Neural progenitor cell (in vitro differentiated cells): ENCODE results near the gene ARHGEF6. TPM values are rescaled to one million over a fixed set of nuclear protein-coding genes. Genes with fewer than 3 reads are reported as not detected.

Source experiments
- DNase-seq: peaks from one replicate; pipeline ENCODE4 v3.0.0-alpha.2; 2016; ENCODE audit warnings: low spot score
- H2AFZ ChIP-seq: fragments of 200-600 bp; sonication (generic); replicated peaks from 2 replicates; pipeline ENCODE4 v1.6.1; 2016; ENCODE audit warnings: antibody characterized with exemption
- H3F3A ChIP-seq: fragments of 200-600 bp; sonication (generic); 2 replicates; pipeline ENCODE4 v1.6.1; 2016; ENCODE audit warnings: antibody characterized with exemption, low read depth
- H3K27ac ChIP-seq: fragments of 200-600 bp; sonication (generic); 2 replicates; pipeline ENCODE4 v1.5.1; 2016; ENCODE audit warnings: mild to moderate bottlenecking
- H3K27me3 ChIP-seq: fragments of 200-600 bp; sonication (generic); 2 replicates; pipeline ENCODE4 v1.6.1; 2016; ENCODE audit warnings: mild to moderate bottlenecking, moderate library complexity
- H3K36me3 ChIP-seq: fragments of 200-600 bp; sonication (generic); 2 replicates; pipeline ENCODE4 v1.5.1; 2016
- H3K4me1 ChIP-seq: fragments of 200-600 bp; sonication (generic); 2 replicates; pipeline ENCODE4 v1.6.1; 2016; ENCODE audit warnings: mixed run types
- H3K4me2 ChIP-seq: fragments of 200-600 bp; sonication (generic); 2 replicates; pipeline ENCODE4 v1.6.1; 2016
- H3K4me3 ChIP-seq: fragments of 200-600 bp; sonication (generic); 2 replicates; pipeline ENCODE4 v1.5.1; 2016
- H3K79me2 ChIP-seq: fragments of 200-600 bp; sonication (generic); 2 replicates; pipeline ENCODE4 v1.6.1; 2016; ENCODE audit warnings: low read depth
- H3K9ac ChIP-seq: fragments of 200-600 bp; sonication (generic); 2 replicates; pipeline ENCODE4 v1.6.1; 2016
- H3K9me3 ChIP-seq: fragments of 200-600 bp; sonication (generic); 2 replicates; pipeline ENCODE4 v1.5.1; 2016; ENCODE audit warnings: low read depth
- H4K20me1 ChIP-seq: fragments of 200-600 bp; sonication (generic); 2 replicates; pipeline ENCODE4 v1.6.1; 2016; ENCODE audit warnings: low read depth
- H3K27ac Mint-ChIP-seq: 3 replicates; pipeline ENCODE4 v1.8.0; 2021; ENCODE audit warnings: mixed read lengths
- H3K27me3 Mint-ChIP-seq: 2 replicates; pipeline ENCODE4 v1.8.0; 2022; ENCODE audit warnings: low read depth, mild to moderate bottlenecking, inconsistent platforms, moderate library complexity, mixed read lengths; ENCODE audit not compliant: insufficient read depth
- H3K36me3 Mint-ChIP-seq: 3 replicates; pipeline ENCODE4 v1.8.0; 2021; ENCODE audit warnings: mixed read lengths
- H3K4me1 Mint-ChIP-seq: 3 replicates; pipeline ENCODE4 v1.8.0; 2021; ENCODE audit warnings: mixed read lengths
- H3K4me3 Mint-ChIP-seq: 3 replicates; pipeline ENCODE4 v1.8.0; 2021; ENCODE audit warnings: mild to moderate bottlenecking, moderate library complexity, mixed read lengths
- H3K9me3 Mint-ChIP-seq: 3 replicates; pipeline ENCODE4 v1.8.0; 2020; ENCODE audit warnings: mixed read lengths
- CTCF ChIP-seq: fragments of 200-600 bp; sonication (generic); IDR thresholded peaks from 2 replicates; pipeline ENCODE4 v1.5.1; 2017; ENCODE audit warnings: antibody characterized with exemption, mild to moderate bottlenecking
- EZH2 ChIP-seq: fragments of 200-600 bp; sonication (generic); IDR thresholded peaks from 2 replicates; pipeline ENCODE4 v1.6.1; 2017; ENCODE audit warnings: antibody characterized with exemption, mild to moderate bottlenecking, moderate library complexity
- EZH2phosphoT487 ChIP-seq: fragments of 200-600 bp; sonication (generic); IDR thresholded peaks from 2 replicates; pipeline ENCODE4 v1.6.1; 2017; ENCODE audit warnings: antibody characterized with exemption
- total RNA-seq: library from RNA; depleted of rRNA; stranded (reverse); fragments of >200 nt; gene quantifications from 2 replicates; pipeline ENCODE4 v1.2.3, GENCODE V29; 2015; ENCODE audit warnings: low replicate concordance

ARHGEF6 gene
- total RNA-seq, 1 donor from 2014 or later = 3.2 TPM

- no peaks in the 10 kb centered on the region for H3K36me3 ChIP-seq
- peaks cover 2% of the 10 kb centered on the region for H3K27me3 Mint-ChIP-seq
- H3K9ac ChIP-seq = no peak overlapping the region
Observed at GRCh38 chrX:136662104-136662503, 118.6 kb downstream of the ARHGEF6 start.

GRCh38 chrX:136660896-136661295 lies 119.8 kb downstream of the ARHGEF6 start:
- Histone ChIP-seq H4K20me1 (no peaks in the 10 kb centered on the region), H3K27ac (no peak overlapping the region), H3K9ac (no peak overlapping the region), H3K36me3 (no peaks in the 10 kb centered on the region), H2AFZ (no peak overlapping the region), H3K4me3 (no peak overlapping the region), H3K4me1 (peaks cover 4% of the 10 kb centered on the region), H3K79me2 (no peaks in the 10 kb centered on the region), H3K4me2 (no peak overlapping the region), H3F3A (no peaks in the 10 kb centered on the region), H3K9me3 (peaks cover 9% of the 10 kb centered on the region), H3K27me3 (no peaks in the 10 kb centered on the region)
- no peak for DNase-seq
- H3K36me3 Mint-ChIP-seq = no peaks in the 10 kb centered on the region
- no peaks in the 10 kb centered on the region for H3K4me1 Mint-ChIP-seq
- H3K27me3 Mint-ChIP-seq = peaks cover 2% of the 10 kb centered on the region
- H3K27ac Mint-ChIP-seq = no peak overlapping the region
- peaks cover 5% of the 10 kb centered on the region for H3K9me3 Mint-ChIP-seq
- TF ChIP-seq EZH2 (no peak), EZH2phosphoT487 (no peak), CTCF (no peak)
- H3K4me3 Mint-ChIP-seq = no peak overlapping the region

More at GRCh38 chrX:136662104-136662503, 118.6 kb downstream of the ARHGEF6 start:
- no peak overlapping the region for H3K4me2 ChIP-seq
- DNase-seq = no peak
- peaks cover 5% of the 10 kb centered on the region for H3K9me3 Mint-ChIP-seq
- H3K4me3 Mint-ChIP-seq = no peak overlapping the region
- no peak overlapping the region for H3K27ac Mint-ChIP-seq
- H3K4me1 ChIP-seq = no peaks in the 10 kb centered on the region
- H4K20me1 ChIP-seq = no peaks in the 10 kb centered on the region
- no peaks in the 10 kb centered on the region for H3K79me2 ChIP-seq
- H3K4me3 ChIP-seq = no peak overlapping the region
- H3F3A ChIP-seq = no peaks in the 10 kb centered on the region
- TF ChIP-seq EZH2 = no peak
- TF ChIP-seq EZH2phosphoT487 = no peak
- TF ChIP-seq CTCF = no peak
- no peaks in the 10 kb centered on the region for H3K4me1 Mint-ChIP-seq
- no peaks in the 10 kb centered on the region for H3K27me3 ChIP-seq
- H3K9me3 ChIP-seq = peaks cover 9% of the 10 kb centered on the region
- H2AFZ ChIP-seq = no peak overlapping the region
- H3K36me3 Mint-ChIP-seq = no peaks in the 10 kb centered on the region
- no peak overlapping the region for H3K27ac ChIP-seq

- no peaks in the 10 kb centered on the region for H3K9me3 ChIP-seq
- peaks cover 2% of the 10 kb centered on the region for H3K27me3 Mint-ChIP-seq
- H3K27me3 ChIP-seq = no peaks in the 10 kb centered on the region
- no peak overlapping the region for H3K4me3 Mint-ChIP-seq
- H3K79me2 ChIP-seq = no peaks in the 10 kb centered on the region
- H3K4me2 ChIP-seq = no peak overlapping the region
- H3F3A ChIP-seq = no peaks in the 10 kb centered on the region
- TF ChIP-seq EZH2phosphoT487 (no peak), EZH2 (no peak), CTCF (no peak)
- no peak overlapping the region for H3K27ac Mint-ChIP-seq
- DNase-seq = no peak
- peaks cover 5% of the 10 kb centered on the region for H3K4me1 ChIP-seq
- no peak overlapping the region for H3K9ac ChIP-seq
- H3K9me3 Mint-ChIP-seq = peaks cover 7% of the 10 kb centered on the region
- H3K4me1 Mint-ChIP-seq = no peaks in the 10 kb centered on the region
- H3K4me3 ChIP-seq = no peak overlapping the region
- no peak overlapping the region for H2AFZ ChIP-seq
- H3K36me3 Mint-ChIP-seq = no peaks in the 10 kb centered on the region
- no peaks in the 10 kb centered on the region for H4K20me1 ChIP-seq
- H3K27ac ChIP-seq = no peak overlapping the region
- no peaks in the 10 kb centered on the region for H3K36me3 ChIP-seq
Observed at GRCh38 chrX:136659174-136659573, 121.6 kb downstream of the ARHGEF6 start.
